Common myeloid progenitor, CD34-positive (primary cell): Measurements from ENCODE around the gene DCAF7.

Experiments
- CTCF ChIA-PET: fragments of 350-600 bp; sonication (Branson Sonifier 250); formaldehyde crosslinking; loops from one replicate; lab custom pipeline; 2021; ENCODE audit warnings: antibody characterized with exemption; lab: Charles Lee
- POLR2A ChIA-PET: fragments of 350-600 bp; sonication (Branson Sonifier 250); formaldehyde crosslinking; loops from one replicate; lab custom pipeline; 2021; ENCODE audit warnings: antibody characterized with exemption; lab: Charles Lee
- DNase-seq, 3 donors: peaks; one replicate each; pipeline versions ENCODE4 v3.0.0 to v3.0.0-alpha.2; 2013
- H3K27ac ChIP-seq, 2 experiments: 1 replicate in 1 of 2; 2 replicates in 1 of 2; pipeline ENCODE4 v1.7.0; 2013; ENCODE audit warnings: inconsistent platforms in 2 of 2, low read length in 2 of 2, mild to moderate bottlenecking in 2 of 2, low read depth in 1 of 2, moderate library complexity in 1 of 2; ENCODE audit not compliant: severe bottlenecking in 2 of 2, insufficient read depth in 1 of 2, poor library complexity in 1 of 2
- H3K27me3 ChIP-seq, 5 experiments: replicated peaks in 2 of 5; 1 replicate in 3 of 5; 2 replicates in 2 of 5; pipeline versions ENCODE4 v1.6.1 to v1.7.0; 2013; ENCODE audit warnings: low read length in 4 of 5, mild to moderate bottlenecking in 2 of 5, moderate library complexity in 2 of 5, inconsistent platforms in 1 of 5; ENCODE audit not compliant: insufficient read depth in 5 of 5, control insufficient read depth in 4 of 5
- H3K36me3 ChIP-seq, 4 experiments: 1 replicate in 2 of 4; 2 replicates in 2 of 4; pipeline versions ENCODE4 v1.6.1 to v1.7.0; 2013; ENCODE audit warnings: low read length in 3 of 4, control low read depth in 1 of 4, mild to moderate bottlenecking in 1 of 4; ENCODE audit not compliant: control insufficient read depth in 4 of 4, insufficient read depth in 4 of 4
- H3K4me1 ChIP-seq, 4 experiments: 1 replicate in 3 of 4; 2 replicates in 1 of 4; pipeline versions ENCODE4 v1.6.1 to v1.7.1; 2013; ENCODE audit warnings: low read length in 3 of 4, mild to moderate bottlenecking in 3 of 4, control low read depth in 1 of 4, inconsistent platforms in 1 of 4, moderate library complexity in 1 of 4; ENCODE audit not compliant: control insufficient read depth in 4 of 4, insufficient read depth in 4 of 4; ENCODE audit errors: control extremely low read depth in 1 of 4
- H3K4me3 ChIP-seq, 7 experiments: 1 replicate in 4 of 7; 2 replicates in 3 of 7; pipeline versions ENCODE4 v1.5.1 to v1.7.0; 2013; ENCODE audit warnings: mild to moderate bottlenecking in 7 of 7, low read length in 6 of 7, moderate library complexity in 6 of 7, inconsistent platforms in 2 of 7, low read depth in 2 of 7, control low read depth in 1 of 7; ENCODE audit not compliant: insufficient read depth in 4 of 7, control insufficient read depth in 1 of 7; ENCODE audit errors: extremely low read depth in 1 of 7
- H3K9me3 ChIP-seq, 5 experiments: 1 replicate in 4 of 5; 2 replicates in 1 of 5; pipeline versions ENCODE4 v1.6.1 to v1.7.1; 2013; ENCODE audit warnings: low read length in 4 of 5, mild to moderate bottlenecking in 2 of 5, inconsistent platforms in 1 of 5, low read depth in 1 of 5, moderate library complexity in 1 of 5; ENCODE audit not compliant: control insufficient read depth in 4 of 5, insufficient read depth in 2 of 5; ENCODE audit errors: control extremely low read depth in 1 of 5
- WGBS: methylation state at CpG from one replicate; pipeline ENCODE4 v1.1.5; 2013; ENCODE audit not compliant: insufficient coverage; 5-methylcytosine and 5-hydroxymethylcytosine counted together

The DCAF7 gene

DNA sequence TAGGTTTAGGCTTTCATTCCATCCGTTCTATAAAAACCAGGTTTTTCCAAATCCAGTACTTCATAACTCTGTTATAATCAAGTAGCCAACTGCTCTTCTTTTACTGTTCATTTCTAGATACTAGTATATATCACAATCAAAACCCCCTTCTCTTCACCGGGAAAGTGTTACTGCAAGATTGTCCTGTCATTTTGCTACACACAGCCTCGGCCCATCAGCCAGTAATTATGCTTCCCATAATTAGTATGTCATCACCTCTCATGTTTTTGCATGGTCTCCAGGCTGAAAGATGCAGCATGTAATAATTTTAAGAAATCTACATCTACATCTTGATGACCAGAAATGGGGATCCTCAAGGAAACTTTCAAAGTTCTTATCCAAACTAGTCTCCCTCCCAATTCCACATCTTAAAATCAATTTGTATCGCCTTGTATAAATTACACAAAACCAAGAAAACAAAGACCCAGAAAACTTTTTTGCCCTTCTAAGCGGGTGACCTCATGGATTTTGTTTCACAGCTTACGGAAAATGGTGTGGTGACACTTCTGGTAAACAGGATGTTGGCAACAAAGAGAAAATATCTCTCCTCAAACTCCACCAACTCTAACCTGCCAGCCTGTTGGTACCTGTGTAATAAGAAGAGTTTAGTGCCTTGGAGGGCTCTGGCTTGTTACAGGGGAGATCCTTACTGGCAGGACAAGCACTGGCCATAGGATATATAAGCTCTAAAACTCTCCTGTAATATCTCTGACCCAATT is 59.7 kb downstream of the DCAF7 start:
- 100% methylated on average over 3 of the region's 6 CpGs for WGBS
- Histone ChIP-seq H3K27me3 (no peaks in the 10 kb centered on the region), H3K9me3 (no peaks in the 10 kb centered on the region), H3K36me3 (peaks cover 11 to 53% (median 39%) of the 10 kb centered on the region in 4 experiments), H3K4me1 (peaks cover 0 to 1% (median 0%) of the 10 kb centered on the region in 4 experiments), H3K4me3 (no peak overlapping the region), H3K27ac (no peak overlapping the region)
- no peak for DNase-seq
- ChIA-PET CTCF (interaction anchor here (1.2 to 4.3 kb wide), 11 partner anchors 8 to 204 kb away, joined by 4 to 41 read pairs (median 10); partner anchors contain the start of gene TACO1), POLR2A (no interaction called here)

DNA sequence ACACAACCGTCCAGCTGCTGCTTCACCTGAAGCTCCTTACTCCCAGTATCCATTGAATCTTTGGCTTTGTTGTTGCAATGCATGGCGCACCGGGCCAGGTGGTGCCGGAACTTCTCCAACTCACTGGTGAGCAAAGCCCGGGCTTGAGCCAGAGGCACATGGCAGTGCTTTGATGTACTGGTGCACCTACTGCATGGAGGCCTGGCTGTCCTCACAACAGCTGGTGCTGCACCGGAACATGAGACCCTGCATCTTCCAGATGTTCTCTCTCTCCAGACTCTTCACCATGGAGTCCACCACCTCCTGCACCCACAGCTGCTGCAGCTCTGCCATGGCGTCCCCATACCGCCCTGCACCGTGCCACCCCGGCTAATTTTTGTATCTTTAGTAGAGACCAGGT is 60.6 kb downstream of the DCAF7 start:
- POLR2A ChIA-PET = no interaction called here
- Histone ChIP-seq H3K27ac (no peak overlapping the region), H3K36me3 (peaks cover 8 to 44% (median 30%) of the 10 kb centered on the region in 4 experiments), H3K4me3 (no peak overlapping the region), H3K4me1 (peaks cover 0 to 1% (median 0%) of the 10 kb centered on the region in 4 experiments), H3K27me3 (no peaks in the 10 kb centered on the region), H3K9me3 (no peaks in the 10 kb centered on the region)
- no peak for DNase-seq
- WGBS = 98% methylated on average over 10 of the region's 10 CpGs
- CTCF ChIA-PET = interaction anchor here (0.9 to 4.3 kb wide), 16 partner anchors 9 to 205 kb away, joined by 3 to 41 read pairs (median 6); partner anchors contain the start of genes MAP3K3 and TACO1

DNA sequence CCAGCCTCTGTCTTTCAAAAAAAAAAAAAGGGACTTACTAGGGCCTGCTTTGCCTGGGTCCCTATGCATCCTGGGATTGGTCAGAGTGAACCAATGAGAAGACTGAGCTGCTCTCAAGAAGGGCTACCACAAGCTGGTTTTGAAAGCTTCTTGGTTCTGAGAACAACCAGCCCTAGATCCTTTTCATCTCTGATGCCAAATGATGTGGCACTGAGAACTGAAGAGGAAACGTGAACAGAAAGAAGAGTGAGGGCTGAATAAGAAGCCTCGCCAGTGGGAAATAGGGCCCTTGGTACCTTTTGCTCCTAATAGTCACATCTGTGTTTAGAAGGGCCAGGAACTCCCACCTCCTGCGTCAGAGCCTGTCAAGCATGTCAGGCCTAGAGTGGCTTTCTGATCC is 61.1 kb downstream of the DCAF7 start:
- CTCF ChIA-PET = interaction anchor here (0.6 to 4.3 kb wide), 32 partner anchors 9 to 530 kb away, joined by 3 to 41 read pairs (median 5); partner anchors contain the start of genes DCAF7, MAP3K3 and TACO1
- Histone ChIP-seq H3K9me3 (no peaks in the 10 kb centered on the region), H3K27ac (no peak overlapping the region), H3K4me1 (peaks cover 0 to 1% (median 0%) of the 10 kb centered on the region in 4 experiments), H3K36me3 (peaks cover 8 to 40% (median 26%) of the 10 kb centered on the region in 4 experiments), H3K4me3 (no peak overlapping the region), H3K27me3 (no peaks in the 10 kb centered on the region)
- POLR2A ChIA-PET = interaction anchor here (0.6 to 1.0 kb wide), 2 partner anchors 11 to 171 kb away, joined by 3 to 4 read pairs; partner anchors contain the start of gene TACO1
- WGBS = 100% methylated on average over 3 of the region's 3 CpGs
- no peak for DNase-seq

DNA sequence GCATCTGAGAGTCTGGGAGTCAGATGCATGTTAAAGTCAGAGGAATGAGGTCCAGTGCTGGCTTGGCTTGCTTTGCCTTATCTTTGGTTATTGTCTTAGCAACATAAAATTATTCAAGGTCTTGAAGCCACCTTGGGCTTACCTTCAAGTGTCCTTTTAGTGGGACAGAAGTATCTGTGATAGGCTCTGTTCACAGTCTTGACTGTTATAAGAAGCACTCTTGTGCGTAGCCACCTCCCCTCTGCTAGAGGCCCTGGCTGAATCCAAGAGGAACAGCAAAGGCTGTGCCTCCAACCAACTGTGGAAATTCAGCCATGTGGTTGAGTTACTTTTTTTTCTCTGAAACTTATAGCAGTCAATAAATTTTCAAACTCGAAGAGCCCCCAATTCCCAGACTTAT is 63.4 kb downstream of the DCAF7 start:
- ChIA-PET POLR2A (no interaction called here), CTCF (interaction anchor here (1.1 to 4.3 kb wide), 8 partner anchors 8 to 189 kb away, joined by 3 to 41 read pairs (median 16); partner anchors contain the start of gene MAP3K3)
- WGBS = 96% methylated on average over 2 of the region's 2 CpGs
- no peak for DNase-seq
- Histone ChIP-seq H3K4me1 (peaks cover 0 to 1% (median 0%) of the 10 kb centered on the region in 4 experiments), H3K36me3 (peaks cover 1 to 18% (median 7%) of the 10 kb centered on the region in 4 experiments), H3K9me3 (no peaks in the 10 kb centered on the region), H3K27me3 (no peaks in the 10 kb centered on the region), H3K4me3 (no peak overlapping the region), H3K27ac (no peak overlapping the region)

DNA sequence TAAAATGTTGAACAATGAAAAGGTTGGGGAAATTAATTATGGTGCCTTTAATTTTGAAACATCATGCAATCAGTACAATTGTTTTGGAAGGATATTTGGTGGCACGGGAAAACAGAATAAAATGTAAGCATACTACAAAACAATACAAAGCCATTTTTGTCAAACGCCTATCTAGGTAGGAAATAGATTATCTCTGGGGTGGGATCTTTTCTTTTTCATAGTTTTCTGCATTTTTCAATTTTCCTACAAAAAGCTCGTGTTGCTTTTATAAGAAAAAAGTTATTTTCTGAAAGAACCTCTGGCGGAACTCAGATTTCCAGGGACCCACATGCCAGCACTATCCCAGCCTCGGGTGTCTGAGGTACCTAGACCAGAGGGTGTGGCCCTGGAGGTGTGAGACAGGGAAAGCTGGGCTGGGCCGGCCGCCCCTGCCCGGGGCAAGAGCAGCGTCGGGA is 71.0 kb downstream of the DCAF7 start:
- H3K9me3 ChIP-seq = no peaks in the 10 kb centered on the region
- WGBS = 0% methylated on average over 1 of the region's 10 CpGs
- no peaks in the 10 kb centered on the region for H3K36me3 ChIP-seq
- POLR2A ChIA-PET = interaction anchor here (0.6 to 1.2 kb wide), 4 partner anchors 20 to 1117 kb away, joined by 3 to 4 read pairs (median 4); partner anchors contain the start of gene TACO1
- H3K4me1 ChIP-seq = peaks cover 14 to 31% (median 19%) of the 10 kb centered on the region in 4 experiments
- no peaks in the 10 kb centered on the region for H3K27me3 ChIP-seq
- peak overlapping the region; percentile 58 to 90 (median 81) for H3K4me3 ChIP-seq
- DNase-seq = peak in 1 of 3 donors; percentile 17
- H3K27ac ChIP-seq = peak overlapping the region in 1 of 2 experiments; percentile 66
- CTCF ChIA-PET = interaction anchor here (1.1 to 2.6 kb wide), 5 partner anchors 9 to 85 kb away, joined by 3 to 22 read pairs (median 4); no protein-coding TSS in a partner anchor

DNA sequence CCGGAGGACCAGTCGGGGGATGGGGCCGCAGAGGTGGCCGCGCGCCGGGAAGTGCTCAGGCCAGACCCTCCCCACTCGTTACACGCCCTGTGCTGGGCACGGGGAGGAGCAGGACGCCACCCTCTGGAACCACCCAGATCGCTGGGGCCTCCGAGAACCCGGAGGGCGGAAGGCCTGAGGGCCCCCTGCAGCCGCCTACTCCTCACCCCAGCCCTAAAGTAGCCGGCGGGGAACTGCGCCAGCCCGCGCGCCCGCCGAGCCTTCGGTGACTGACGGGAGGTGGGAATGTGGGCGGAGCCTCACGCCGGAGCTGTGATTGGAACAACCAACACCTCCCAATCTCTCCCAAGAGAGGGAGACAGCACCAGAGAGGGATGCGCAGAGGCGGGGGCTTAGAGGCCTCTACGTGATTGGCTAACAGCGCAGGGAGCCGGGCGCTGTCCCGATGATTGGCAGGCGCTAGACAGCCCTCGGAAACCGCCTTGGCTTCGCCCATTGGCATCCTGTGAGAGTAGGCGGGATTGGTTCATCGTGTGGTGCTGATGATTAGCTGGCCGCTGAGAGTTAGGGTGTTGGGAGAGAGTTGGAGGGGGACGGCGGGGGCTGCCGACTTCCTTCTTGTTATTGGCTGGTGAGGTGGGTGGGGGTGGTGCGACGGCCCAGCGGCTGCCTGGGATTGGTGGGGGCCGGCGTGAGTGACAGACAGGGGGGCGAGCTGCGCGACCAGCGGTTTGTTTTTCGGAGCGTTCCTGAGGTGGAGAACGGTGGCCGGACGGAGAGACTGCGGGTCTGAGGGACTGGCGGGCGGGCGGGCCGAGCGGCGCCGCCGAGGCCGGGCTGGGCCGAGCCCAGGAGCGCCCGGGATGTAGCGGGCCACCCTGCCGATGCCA is 71.7 kb downstream of the DCAF7 start, which contains the start of gene MAP3K3:
Gene MAP3K3 (plus strand): TSS at position 734 of the 890 bp plus-strand sequence. CDS start 343 bp downstream, outside the sequence.
- Histone ChIP-seq H3K36me3 (no peaks in the 10 kb centered on the region), H3K4me1 (peaks cover 14 to 36% (median 22%) of the 10 kb centered on the region in 4 experiments), H3K27me3 (no peaks in the 10 kb centered on the region), H3K27ac (peak within 1 kb of the TSS; percentile 58 to 68), H3K4me3 (peak within 1 kb of the TSS; percentile 62 to 90 (median 81)), H3K9me3 (no peaks in the 10 kb centered on the region)
- peak; percentile 100 for DNase-seq
- ChIA-PET POLR2A (interaction anchor here (0.5 to 1.5 kb wide), 8 partner anchors 21 to 1117 kb away, joined by 3 to 4 read pairs (median 3); partner anchors contain the start of gene TACO1), CTCF (interaction anchor here (0.8 to 2.6 kb wide), 5 partner anchors 9 to 84 kb away, joined by 3 to 22 read pairs (median 4); partner anchors contain the start of gene TACO1)
- WGBS = 0% methylated on average over 58 of the region's 75 CpGs
